Loucy (cell line): ENCODE data around the gene FGFR2.

Experiments used
- EZH2phosphoT487 ChIP-seq: fragments of 200-600 bp; IDR thresholded peaks from 2 replicates; pipeline ENCODE4 v1.6.1; 2018; ENCODE audit warnings: antibody characterized with exemption, mild to moderate bottlenecking, moderate library complexity, borderline replicate concordance
- TF ChIP-seq, protein P1 (sequence below): fragments of 200-600 bp; sonication (generic); conservative IDR thresholded peaks from 2 replicates; pipeline ENCODE4 v1.5.1; 2014; ENCODE audit warnings: mild to moderate bottlenecking, antibody characterized with exemption, low read length

DNA sequence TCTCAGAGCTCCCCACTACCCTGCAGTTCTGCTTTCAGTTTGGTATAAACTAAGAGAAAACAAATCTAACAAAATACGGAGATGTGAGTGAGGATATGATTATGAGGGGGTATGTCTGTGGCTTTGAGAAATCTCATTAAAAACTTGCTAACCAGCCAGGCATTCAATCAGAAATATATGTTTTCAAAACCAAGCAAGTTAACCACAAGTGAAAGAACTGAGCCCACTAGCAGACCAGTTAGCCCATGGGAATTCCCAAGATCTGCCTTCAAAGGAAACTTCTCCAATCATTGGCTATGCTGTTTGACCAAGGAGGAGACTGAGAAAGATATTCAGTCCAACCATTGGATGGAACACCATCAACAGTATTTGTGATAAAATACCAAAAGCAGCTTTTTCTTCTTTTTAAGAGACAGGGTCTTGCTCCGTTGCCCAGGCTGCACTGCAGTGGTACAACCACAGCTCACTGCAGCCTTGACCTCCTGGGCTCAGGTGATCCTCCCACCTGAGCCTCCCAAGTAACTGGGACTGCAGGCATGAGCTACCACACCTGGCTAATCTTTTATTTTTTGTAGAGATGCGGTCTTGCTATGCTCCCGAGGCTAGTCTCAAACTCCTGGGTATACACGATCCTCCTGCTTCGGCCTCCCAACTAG lies 41.2 kb downstream of the FGFR2 start:
- TF ChIP-seq, protein P1, sequence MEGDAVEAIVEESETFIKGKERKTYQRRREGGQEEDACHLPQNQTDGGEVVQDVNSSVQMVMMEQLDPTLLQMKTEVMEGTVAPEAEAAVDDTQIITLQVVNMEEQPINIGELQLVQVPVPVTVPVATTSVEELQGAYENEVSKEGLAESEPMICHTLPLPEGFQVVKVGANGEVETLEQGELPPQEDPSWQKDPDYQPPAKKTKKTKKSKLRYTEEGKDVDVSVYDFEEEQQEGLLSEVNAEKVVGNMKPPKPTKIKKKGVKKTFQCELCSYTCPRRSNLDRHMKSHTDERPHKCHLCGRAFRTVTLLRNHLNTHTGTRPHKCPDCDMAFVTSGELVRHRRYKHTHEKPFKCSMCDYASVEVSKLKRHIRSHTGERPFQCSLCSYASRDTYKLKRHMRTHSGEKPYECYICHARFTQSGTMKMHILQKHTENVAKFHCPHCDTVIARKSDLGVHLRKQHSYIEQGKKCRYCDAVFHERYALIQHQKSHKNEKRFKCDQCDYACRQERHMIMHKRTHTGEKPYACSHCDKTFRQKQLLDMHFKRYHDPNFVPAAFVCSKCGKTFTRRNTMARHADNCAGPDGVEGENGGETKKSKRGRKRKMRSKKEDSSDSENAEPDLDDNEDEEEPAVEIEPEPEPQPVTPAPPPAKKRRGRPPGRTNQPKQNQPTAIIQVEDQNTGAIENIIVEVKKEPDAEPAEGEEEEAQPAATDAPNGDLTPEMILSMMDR, result no peak
- no peak for TF ChIP-seq EZH2phosphoT487
